PFSK-1 (cell line): ENCODE results near the gene HIVEP1.

ENCODE experiments used
- REST ChIP-seq, 2 experiments: IDR thresholded peaks; 2 replicates each; pipeline versions ENCODE4 v1.6.1 to v1.8.0; 2011 to 2012; ENCODE audit warnings: low read depth in 2 of 2, low read length in 2 of 2, control low read depth in 1 of 2, inconsistent platforms in 1 of 2, mild to moderate bottlenecking in 1 of 2, moderate library complexity in 1 of 2; ENCODE audit not compliant: insufficient read depth in 1 of 2
- SIN3A ChIP-seq: IDR thresholded peaks from 2 replicates; pipeline ENCODE4 v1.6.1; 2012; ENCODE audit warnings: mild to moderate bottlenecking, low read length, moderate library complexity, borderline replicate concordance; ENCODE audit not compliant: insufficient read depth

- TF ChIP-seq REST (IDR thresholded peaks at IDR 0.05; ENCODE audit: insufficient read depth in 1 of 2, low read depth in 2 of 2, low read length in 2 of 2) (no peak), SIN3A (no peak)
Measured at GRCh38 chr6:11992086-11992485, 20.0 kb upstream of the HIVEP1 start.
